PC-9 (cell line): ENCODE data around the gene RNF141. TPM values are rescaled to one million over a fixed set of nuclear protein-coding genes. Genes with fewer than 3 reads are reported as not detected.

Experiments used
- BruUV-seq: library from RNA; stranded (reverse); fragments of 400-500 nt; replicated peaks from 2 replicates; lab custom pipeline; 2021; lab: Mats Ljungman, UMichigan
- CTCF ChIA-PET: fragments of 300-600 bp; sonication (Branson Sonifier 250); formaldehyde crosslinking; loops from one replicate; lab custom pipeline; 2022; ENCODE audit warnings: antibody characterized with exemption; lab: Charles Lee
- POLR2A ChIA-PET: fragments of 300-600 bp; sonication (Branson Sonifier 250); formaldehyde crosslinking; loops from one replicate; lab custom pipeline; 2022; ENCODE audit warnings: antibody characterized with exemption; ENCODE audit not compliant: unreplicated experiment; lab: Charles Lee
- DNase-seq, 2 experiments: peaks; one replicate each; pipeline versions ENCODE4 v3.0.0 to v3.0.0-alpha.2; 2015 to 2022; ENCODE audit warnings: mixed read lengths in 1 of 2
- H2AFZ ChIP-seq: fragments of 200-600 bp; sonication (generic); 2 replicates; pipeline ENCODE4 v1.8.1; 2017; ENCODE audit warnings: antibody characterized with exemption
- H3F3A ChIP-seq: fragments of 200-600 bp; sonication (generic); 2 replicates; pipeline ENCODE4 v1.8.1; 2017; ENCODE audit warnings: antibody characterized with exemption, mild to moderate bottlenecking, low read depth; ENCODE audit not compliant: insufficient read depth
- H3K27ac ChIP-seq: fragments of 200-600 bp; sonication (generic); 2 replicates; pipeline ENCODE4 v1.6.1; 2016; ENCODE audit warnings: mixed run types
- H3K27me3 ChIP-seq: fragments of 200-600 bp; sonication (generic); 2 replicates; pipeline ENCODE4 v1.6.1; 2016; ENCODE audit warnings: low read depth, mixed run types; ENCODE audit not compliant: insufficient read depth
- H3K36me3 ChIP-seq: fragments of 200-600 bp; sonication (generic); 2 replicates; pipeline ENCODE4 v1.6.1; 2016; ENCODE audit warnings: low read depth, mixed run types
- H3K4me1 ChIP-seq: fragments of 200-600 bp; sonication (generic); replicated peaks from 2 replicates; pipeline ENCODE4 v1.6.1; 2016; ENCODE audit warnings: mixed run types; ENCODE audit not compliant: insufficient read depth
- H3K4me2 ChIP-seq: fragments of 200-600 bp; sonication (generic); 2 replicates; pipeline ENCODE4 v1.6.1; 2017; ENCODE audit warnings: mixed run types
- H3K4me3 ChIP-seq: fragments of 200-600 bp; sonication (generic); 2 replicates; pipeline ENCODE4 v1.6.1; 2016; ENCODE audit warnings: mixed run types
- H3K79me2 ChIP-seq: fragments of 200-600 bp; sonication (generic); 2 replicates; pipeline ENCODE4 v1.6.1; 2017; ENCODE audit warnings: low read depth, mixed run types
- H3K9me2 ChIP-seq: fragments of 200-600 bp; sonication (generic); 2 replicates; pipeline ENCODE4 v1.8.1; 2017; ENCODE audit warnings: mild to moderate bottlenecking; ENCODE audit not compliant: insufficient read depth
- H3K9me3 ChIP-seq: fragments of 200-600 bp; sonication (generic); 2 replicates; pipeline ENCODE4 v1.8.1; 2016; ENCODE audit warnings: low read depth; ENCODE audit not compliant: insufficient read depth
- H4K20me1 ChIP-seq: fragments of 200-600 bp; sonication (generic); 2 replicates; pipeline ENCODE4 v1.8.1; 2017; ENCODE audit not compliant: insufficient read depth
- CTCF ChIP-seq: fragments of 200-600 bp; sonication (generic); conservative IDR thresholded peaks from 2 replicates; pipeline ENCODE4 v1.6.1; 2017; ENCODE audit warnings: mixed run types, antibody characterized with exemption, mild to moderate bottlenecking, moderate library complexity
- EZH2 ChIP-seq: fragments of 200-600 bp; sonication (generic); IDR thresholded peaks from 2 replicates; pipeline ENCODE4 v1.8.0; 2017; ENCODE audit warnings: antibody characterized with exemption, low read depth
- intact Hi-C: fragments of 100-400 bp; cut with micrococcal nuclease; formaldehyde crosslinking; loops from one replicate; pipeline ENCODE4 v1.10.0; 2022; ENCODE audit not compliant: unreplicated experiment
- total RNA-seq: library from RNA; stranded (reverse); gene quantifications from 2 replicates; pipeline ENCODE4 v1.2.3, GENCODE V29; 2021

The RNF141 gene
- total RNA-seq, 1 experiment from 2014 or later, result 36.8 TPM

GRCh38 chr11:10573556-10573955, 32.6 kb upstream of the RNF141 start:
- no TSS peak for BruUV-seq
- H3K9me3 ChIP-seq, result no peaks in the 10 kb centered on the region
- intact Hi-C loops, result no loop called here
- no peaks in the 10 kb centered on the region for H4K20me1 ChIP-seq
- no peaks in the 10 kb centered on the region for H3K36me3 ChIP-seq
- H2AFZ ChIP-seq, result no peak overlapping the region
- H3K79me2 ChIP-seq, result no peaks in the 10 kb centered on the region
- H3F3A ChIP-seq, result no peaks in the 10 kb centered on the region
- H3K27ac ChIP-seq, result no peak overlapping the region
- H3K4me1 ChIP-seq, result no peaks in the 10 kb centered on the region
- ChIA-PET CTCF (no interaction called here), POLR2A (no interaction called here)
- no peak for DNase-seq
- no peak overlapping the region for H3K4me3 ChIP-seq
- H3K4me2 ChIP-seq, result no peak overlapping the region
- no peaks in the 10 kb centered on the region for H3K9me2 ChIP-seq
- no peaks in the 10 kb centered on the region for H3K27me3 ChIP-seq
- TF ChIP-seq CTCF, result no peak
- no peak for TF ChIP-seq EZH2

- TF ChIP-seq CTCF (no peak), EZH2 (no peak)
- H3K36me3 ChIP-seq, result no peaks in the 10 kb centered on the region
- H3F3A ChIP-seq, result no peaks in the 10 kb centered on the region
- H3K4me2 ChIP-seq, result no peak overlapping the region
- no peak overlapping the region for H3K4me3 ChIP-seq
- H4K20me1 ChIP-seq, result no peaks in the 10 kb centered on the region
- no peaks in the 10 kb centered on the region for H3K9me2 ChIP-seq
- BruUV-seq, result no TSS peak
- H2AFZ ChIP-seq, result no peak overlapping the region
- no peaks in the 10 kb centered on the region for H3K9me3 ChIP-seq
- no peak for DNase-seq
- intact Hi-C loops, result no loop called here
- ChIA-PET CTCF (no interaction called here), POLR2A (no interaction called here)
- H3K27me3 ChIP-seq, result no peaks in the 10 kb centered on the region
- no peak overlapping the region for H3K27ac ChIP-seq
- no peaks in the 10 kb centered on the region for H3K79me2 ChIP-seq
- H3K4me1 ChIP-seq, result no peaks in the 10 kb centered on the region
Observed at GRCh38 chr11:10573028-10573427, 32.0 kb upstream of the RNF141 start.

- Histone ChIP-seq H4K20me1 (no peaks in the 10 kb centered on the region), H3K9me3 (no peaks in the 10 kb centered on the region), H3K27me3 (no peaks in the 10 kb centered on the region), H3K9me2 (no peaks in the 10 kb centered on the region), H3K4me1 (no peaks in the 10 kb centered on the region), H3F3A (no peaks in the 10 kb centered on the region), H3K27ac (no peak overlapping the region), H3K79me2 (no peaks in the 10 kb centered on the region), H3K4me2 (no peak overlapping the region), H3K36me3 (no peaks in the 10 kb centered on the region), H3K4me3 (no peak overlapping the region), H2AFZ (no peak overlapping the region)
- POLR2A ChIA-PET, result interaction anchor here (0.7 kb wide), 1 partner anchor 61 kb away, joined by 8 read pairs; no protein-coding TSS in a partner anchor
- CTCF ChIA-PET, result interaction anchor here (0.6 kb wide), 1 partner anchor 107 kb away, joined by 3 read pairs; no protein-coding TSS in a partner anchor
- no peak for DNase-seq
- no peak for TF ChIP-seq CTCF
- TF ChIP-seq EZH2, result no peak
- no TSS peak for BruUV-seq
- intact Hi-C loops, result no loop called here
Observed at GRCh38 chr11:10572533-10572932, 31.5 kb upstream of the RNF141 start.
